ENCODE measurements around the gene HSPBAP1. TPM values are rescaled to one million over a fixed set of nuclear protein-coding genes. Genes with fewer than 3 reads are reported as not detected.

HSPBAP1 gene
- total and polyA plus RNA-seq, 2 of the 13 experiments (the other 11 are each of a cell fraction or from before 2014, with no cell fraction given): 4.2 to 5.1 TPM

- TF ChIP-seq ZBTB39 (CRISPR knock-in tag; IDR thresholded peaks at IDR 0.05) (no peak), ZNF883 (CRISPR knock-in tag; IDR thresholded peaks at IDR 0.05; ENCODE audit: not compliant biosample characterization) (no peak), NFKB2 (CRISPR knock-in tag; IDR thresholded peaks at IDR 0.05; ENCODE audit: borderline replicate concordance) (no peak), GPN1 (CRISPR knock-in tag; IDR thresholded peaks at IDR 0.05; ENCODE audit: borderline replicate concordance) (no peak), SIN3B (IDR thresholded peaks at IDR 0.05; ENCODE audit: low read length) (no peak), IKZF4 (CRISPR knock-in tag; IDR thresholded peaks at IDR 0.05; ENCODE audit: borderline replicate concordance, low read depth, not compliant biosample characterization) (no peak), ZNF180 (CRISPR knock-in tag; IDR thresholded peaks at IDR 0.05; ENCODE audit: borderline replicate concordance, low read depth) (no peak), NR2C2 (CRISPR knock-in tag; IDR thresholded peaks at IDR 0.05; ENCODE audit: borderline replicate concordance) (no peak)
These were observed 88.3 kb downstream of the HSPBAP1 start (continued) for GRCh38 chr3:122705379-122705778.

GRCh38 chr3:122700193-122700592, 93.4 kb downstream of the HSPBAP1 start:
- intact Hi-C loops (cut with micrococcal nuclease; ENCODE audit: unreplicated experiment): no loop called here
- no peak overlapping the region for H3K9ac ChIP-seq (ENCODE audit: insufficient read depth, low read depth, low read length)
- WGBS (ENCODE audit: low lambda C conversion rate): 54% methylated on average over 2 of the region's 2 CpGs
- FAIRE-seq: peak; percentile 37
- H3K27ac ChIP-seq (ENCODE audit: extremely low read length, insufficient read depth, low read length): no peak overlapping the region
- H3K4me2 ChIP-seq (ENCODE audit: low read depth, low read length): no peak overlapping the region
- in situ Hi-C loops (cut with HindIII; ENCODE audit: extremely low pct_ligation_motif_present, low pct_unique_long_range_greater_than_20kb): no loop called here
- no peak for DNase-seq (ENCODE audit: low spot score)
- no TSS peak for BruUV-seq (replicated peaks)
- no peaks in the 10 kb centered on the region for H3K9me3 ChIP-seq (ENCODE audit: low read length)
- no peak overlapping the region for H3K4me3 ChIP-seq (replicated peaks in 1 of 3; ENCODE audit: insufficient read depth in 1 of 3, low read depth in 2 of 3, low read length in 3 of 3)
- H3K36me3 ChIP-seq (replicated peaks in 1 of 2; ENCODE audit: control insufficient read depth in 1 of 2, insufficient read depth in 2 of 2, low read length in 2 of 2): 0 out of 5 replicates have a peak, but pooled peaks cover 0 to 9% of the 10 kb centered on the region in 2 experiments
- H2AFZ ChIP-seq (ENCODE audit: low read length): no peak overlapping the region
- CTCF ChIA-PET (ENCODE audit: low intra/inter-chr PET ratio, low total read pairs): no interaction called here
- H3K4me1 ChIP-seq (ENCODE audit: insufficient read depth, low read length): peaks cover 16% of the 10 kb centered on the region
- H3K79me2 ChIP-seq (ENCODE audit: insufficient read depth, low read length): no peaks in the 10 kb centered on the region
- no peak for ATAC-seq
- no peaks in the 10 kb centered on the region for H3K27me3 ChIP-seq (ENCODE audit: control insufficient read depth in 1 of 2, insufficient read depth in 2 of 2, low read length in 2 of 2)
- no peaks in the 10 kb centered on the region for H4K20me1 ChIP-seq (ENCODE audit: insufficient read depth, low read length)
- POLR2A ChIA-PET: no interaction called here
- no peak for TF ChIP-seq HMGA1 (CRISPR knock-in tag; conservative IDR thresholded peaks at IDR 0.05)
- TF ChIP-seq ZGPAT (CRISPR knock-in tag; IDR thresholded peaks at IDR 0.05): no peak
- no peak for TF ChIP-seq MEIS2 (CRISPR knock-in tag; IDR thresholded peaks at IDR 0.05)
- no peak for TF ChIP-seq CC2D1A (CRISPR knock-in tag; IDR thresholded peaks at IDR 0.05)
- TF ChIP-seq FOXA1 (IDR thresholded peaks at IDR 0.05): no peak
- TF ChIP-seq FOXA1 (CRISPR knock-in tag; IDR thresholded peaks at IDR 0.05): no peak

Data from HepG2 (cell line).